Renal cortex interstitium (tissue), 11 donors: ENCODE data around the gene ADAT3. TPM values are rescaled to one million over a fixed set of nuclear protein-coding genes. Genes with fewer than 3 reads are reported as not detected.

Source experiments
- DNase-seq, 11 donors: peaks; one replicate each; pipeline ENCODE4 v3.0.0-alpha.2; 2013; ENCODE audit warnings: low read depth in 9 of 11, low spot score in 4 of 11; ENCODE audit errors: extremely low read depth in 1 of 11
- polyA plus RNA-seq, 3 donors: library from polyadenylated mRNA; unstranded; fragments of 120-200 nt; gene quantifications; one replicate each; pipeline ENCODE4 v1.2.1, GENCODE V29; 2013; ENCODE audit not compliant: insufficient read length in 3 of 3

The ADAT3 gene
- polyA plus RNA-seq, 3 donors = 1.1 to 5.4 (median 3.5) TPM

DNA sequence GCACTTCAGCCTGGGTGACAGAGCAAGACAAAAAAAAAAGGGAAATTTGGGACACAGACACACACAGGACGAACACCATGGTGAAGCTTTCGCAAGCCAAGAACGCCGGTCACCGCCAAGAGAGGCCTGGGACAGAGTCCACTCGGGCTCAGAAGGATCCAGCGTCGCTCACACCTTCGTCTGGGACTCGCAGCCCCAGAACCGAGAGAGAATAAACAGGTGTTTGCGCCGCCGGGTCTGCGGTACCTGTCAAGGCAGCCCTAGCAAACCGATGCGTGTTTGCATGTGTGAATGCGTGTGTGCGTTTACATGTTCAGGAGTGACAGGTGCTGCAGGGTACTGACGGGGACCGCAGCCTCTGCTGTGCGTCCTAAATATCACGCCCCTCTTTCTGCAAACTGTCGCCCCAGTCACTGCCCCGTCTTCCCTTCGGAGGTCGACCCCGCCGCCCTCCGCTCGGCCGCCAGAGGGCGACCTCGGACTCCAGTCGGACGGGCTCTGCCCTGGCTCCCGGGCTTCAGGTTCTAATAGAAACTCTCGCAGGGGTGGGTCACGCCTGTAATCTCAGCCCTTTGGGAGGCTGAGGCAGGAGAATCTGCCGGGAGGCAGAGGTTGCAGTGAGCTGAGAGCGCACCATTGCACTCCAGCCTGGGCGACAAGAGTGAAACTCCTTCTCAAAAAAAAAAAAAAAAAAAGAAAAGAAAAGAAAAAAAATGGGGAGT lies 24.0 kb downstream of the ADAT3 start:
- DNase-seq = peak in 1 of 11 donors; percentile 66

GRCh38 chr19:1931445-1931844 lies 26.2 kb downstream of the ADAT3 start:
- no peak for DNase-seq

GRCh38 chr19:1932395-1932794 lies 27.2 kb downstream of the ADAT3 start:
- DNase-seq = no peak

- DNase-seq = no peak
Measured at GRCh38 chr19:1933244-1933643, 28.0 kb downstream of the ADAT3 start.

DNA sequence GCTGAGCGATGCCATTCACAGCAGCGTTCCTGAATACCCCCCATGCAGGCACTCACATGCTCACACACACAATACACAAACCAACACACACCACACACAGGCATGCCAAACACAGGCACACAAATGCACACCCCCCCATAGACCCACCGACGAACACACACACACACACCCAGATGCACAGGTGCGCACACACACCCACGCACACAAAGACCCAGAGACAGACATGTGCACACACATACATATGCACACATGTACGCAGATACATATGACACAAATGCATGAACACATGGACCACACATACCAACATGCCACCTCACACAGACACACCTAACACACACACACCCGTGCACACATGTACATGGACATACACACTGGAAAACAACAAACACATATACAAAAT lies 28.7 kb downstream of the ADAT3 start:
- DNase-seq = no peak

- DNase-seq = no peak
Measured at GRCh38 chr19:1935484-1936208, 30.4 kb downstream of the ADAT3 start.

DNA sequence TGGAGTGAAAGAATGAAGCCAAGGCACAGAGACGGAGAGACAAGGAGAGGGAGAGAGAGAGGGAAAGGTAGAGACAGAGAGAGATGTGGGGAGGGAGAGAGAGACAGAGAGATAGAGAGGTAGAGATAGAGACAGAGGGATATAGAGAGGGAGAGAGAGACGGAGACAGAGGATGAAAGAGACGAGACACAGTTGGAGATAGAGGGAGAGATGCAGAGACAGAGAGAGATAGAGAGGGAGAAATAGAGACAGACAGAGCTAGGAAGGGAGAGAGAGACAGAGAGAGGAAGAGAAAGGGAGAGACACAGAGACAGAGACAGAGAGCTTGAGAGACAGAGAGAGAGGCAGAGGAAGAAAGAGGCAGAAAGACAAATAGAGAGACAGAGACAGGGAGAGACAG lies 31.2 kb downstream of the ADAT3 start:
- no peak for DNase-seq

DNA sequence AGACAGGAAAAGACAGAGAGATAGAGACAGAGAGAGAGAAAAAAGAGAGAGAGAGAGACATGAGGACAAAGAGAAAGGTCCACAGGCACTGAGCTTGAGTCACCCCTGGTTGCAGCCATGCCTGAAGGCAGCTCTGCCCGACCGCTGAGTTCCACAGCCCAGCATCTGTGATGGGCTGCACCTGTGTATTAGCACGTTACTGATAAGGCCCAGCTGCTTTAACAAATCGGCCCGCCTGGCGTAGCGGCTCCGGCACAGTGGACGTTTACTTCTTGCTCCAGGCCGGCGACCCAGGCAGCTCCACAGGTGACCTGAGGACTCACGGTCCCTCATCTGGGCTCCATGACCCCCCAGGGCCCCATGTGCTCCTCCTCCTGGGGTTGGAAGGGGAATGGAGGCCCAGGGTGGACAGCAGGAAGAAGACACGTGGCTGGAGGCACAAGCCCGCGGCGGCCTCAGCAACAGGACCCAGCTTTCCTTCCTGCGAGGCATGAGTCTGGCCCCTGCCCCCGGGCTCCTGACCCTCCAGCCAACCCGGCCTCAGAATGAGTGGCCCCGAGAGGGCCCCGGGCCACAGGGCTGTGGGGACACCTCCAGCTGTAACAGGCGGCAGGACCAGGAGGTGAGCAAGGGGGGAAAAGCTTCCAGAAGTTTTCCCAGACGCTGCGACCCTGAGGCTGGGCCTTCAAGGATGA lies 31.9 kb downstream of the ADAT3 start:
- DNase-seq = no peak

DNA sequence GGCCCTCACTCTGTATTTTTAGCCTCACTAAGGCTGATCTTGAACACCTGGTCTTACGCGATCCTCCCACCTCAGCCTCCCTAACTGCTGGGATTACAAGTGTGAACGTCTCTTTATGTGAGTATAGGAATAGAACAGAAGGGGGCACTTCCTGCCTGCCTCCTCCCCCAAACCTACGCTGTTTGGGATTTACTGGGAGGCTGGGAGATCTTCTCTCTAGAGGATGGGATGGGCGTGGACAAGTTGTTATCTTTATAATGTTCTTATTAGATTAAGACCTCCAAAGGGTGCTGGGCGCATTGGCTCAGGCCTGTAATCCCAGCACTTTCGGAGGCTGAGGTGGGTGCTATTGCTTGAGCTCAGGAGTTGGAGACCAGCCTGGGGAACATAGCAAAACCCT lies 32.9 kb downstream of the ADAT3 start:
- no peak for DNase-seq

- DNase-seq = no peak
Measured at GRCh38 chr19:1941146-1942077, 36.2 kb downstream of the ADAT3 start, which contains the start of gene CSNK1G2. Gene CSNK1G2 (plus strand): TSS chr19:1941172. CDS start chr19:1969773, 28,601 bp downstream.

GRCh38 chr19:1942078-1942933 lies 37.1 kb downstream of the ADAT3 start:
- DNase-seq = peak in 7 of 11 donors; percentile 53 to 74 (median 63)

GRCh38 chr19:1942934-1943555 lies 37.8 kb downstream of the ADAT3 start:
- DNase-seq = no peak

DNA sequence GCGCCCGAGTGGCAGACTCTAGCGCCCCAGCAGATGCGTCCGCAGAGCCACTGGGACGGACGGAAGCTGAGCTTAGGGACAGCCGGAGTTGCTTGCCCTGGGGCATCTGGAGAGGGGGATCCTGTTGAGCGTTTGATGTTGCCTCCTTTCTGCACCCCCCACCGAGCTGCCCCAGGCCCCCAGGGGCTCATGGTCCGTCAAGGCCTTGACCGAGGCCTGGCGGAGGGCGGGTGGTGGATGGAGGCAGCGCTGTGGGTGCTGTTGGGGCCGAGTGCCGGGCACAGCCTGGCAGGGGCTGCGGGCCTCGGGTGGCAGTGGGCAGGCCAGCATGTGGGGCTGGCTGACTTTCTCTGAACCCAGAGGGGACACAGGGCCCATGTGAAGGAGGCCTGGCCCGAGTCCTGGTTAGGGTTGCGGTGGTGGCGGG lies 38.5 kb downstream of the ADAT3 start:
- no peak for DNase-seq

DNA sequence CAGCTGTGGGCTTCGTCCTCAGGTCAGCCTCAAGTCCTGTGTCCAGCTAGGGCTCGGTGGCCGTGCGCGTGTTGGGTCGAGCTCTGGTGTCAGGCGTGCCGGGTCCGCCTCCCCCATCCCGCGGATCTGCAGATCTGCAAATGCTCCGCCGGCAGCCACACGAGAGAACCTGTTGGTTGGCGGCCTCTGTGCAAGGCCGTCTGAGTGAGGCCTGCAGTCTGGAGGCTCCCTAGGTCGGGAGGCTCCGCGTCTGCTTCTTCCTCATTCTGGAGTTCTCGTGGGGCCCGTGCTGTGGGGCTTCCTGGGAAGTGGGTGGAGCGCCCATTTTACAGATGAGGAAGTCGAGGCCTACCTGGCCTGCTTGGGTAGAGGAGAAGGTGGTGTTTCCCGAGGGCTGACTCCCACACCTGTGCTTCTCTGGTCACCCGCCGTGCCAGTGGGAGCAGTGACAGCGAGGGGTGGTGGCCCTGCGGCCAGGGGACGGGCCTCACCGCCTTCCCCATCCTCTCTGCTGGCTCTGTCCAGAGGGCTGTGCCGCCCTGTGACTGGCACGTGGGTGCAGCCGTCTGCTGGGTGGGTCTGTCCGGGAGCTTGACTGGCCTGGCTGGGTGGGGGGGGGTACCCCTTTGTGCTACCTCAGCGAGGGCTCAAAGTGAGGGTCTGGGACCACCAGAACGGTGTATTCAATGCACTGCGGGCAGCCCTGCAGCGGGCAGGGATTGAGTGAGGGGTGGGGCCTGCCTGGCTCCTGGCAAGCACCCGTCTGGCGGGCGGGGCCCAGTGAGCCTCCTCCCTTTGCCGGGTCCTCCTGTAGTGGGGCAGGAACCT lies 39.1 kb downstream of the ADAT3 start:
- no peak for DNase-seq

- DNase-seq = no peak
Measured at GRCh38 chr19:1944916-1945561, 39.8 kb downstream of the ADAT3 start.

DNA sequence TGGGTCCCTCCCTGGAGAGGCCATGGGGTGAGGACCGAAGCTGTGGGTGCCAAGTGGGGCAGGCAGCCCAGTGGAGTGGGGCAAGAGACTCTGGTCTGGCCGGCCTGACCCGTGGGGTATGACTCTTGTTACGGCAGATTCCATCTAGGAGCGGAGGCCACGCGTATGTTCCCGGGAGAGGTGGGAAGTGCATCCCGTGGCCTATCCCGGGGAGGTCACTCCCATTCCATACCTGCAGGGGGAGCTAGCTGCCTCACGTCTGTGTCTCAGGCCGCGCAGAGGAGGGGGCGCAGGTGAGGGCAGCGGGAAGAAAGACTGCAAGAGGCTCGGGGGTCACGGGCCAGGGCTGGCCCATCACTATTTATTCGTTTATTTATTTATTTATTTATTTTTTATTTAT lies 40.7 kb downstream of the ADAT3 start:
- DNase-seq = no peak
